ENCODE data around the gene MAB21L4. TPM values are rescaled to one million over a fixed set of nuclear protein-coding genes. Genes with fewer than 3 reads are reported as not detected.

Gene MAB21L4
- total and polyA plus RNA-seq, 2 of the 8 experiments (the other 6 are each of a cell fraction or from before 2014, with no cell fraction given), result 0.11 TPM; not detected in 1

DNA sequence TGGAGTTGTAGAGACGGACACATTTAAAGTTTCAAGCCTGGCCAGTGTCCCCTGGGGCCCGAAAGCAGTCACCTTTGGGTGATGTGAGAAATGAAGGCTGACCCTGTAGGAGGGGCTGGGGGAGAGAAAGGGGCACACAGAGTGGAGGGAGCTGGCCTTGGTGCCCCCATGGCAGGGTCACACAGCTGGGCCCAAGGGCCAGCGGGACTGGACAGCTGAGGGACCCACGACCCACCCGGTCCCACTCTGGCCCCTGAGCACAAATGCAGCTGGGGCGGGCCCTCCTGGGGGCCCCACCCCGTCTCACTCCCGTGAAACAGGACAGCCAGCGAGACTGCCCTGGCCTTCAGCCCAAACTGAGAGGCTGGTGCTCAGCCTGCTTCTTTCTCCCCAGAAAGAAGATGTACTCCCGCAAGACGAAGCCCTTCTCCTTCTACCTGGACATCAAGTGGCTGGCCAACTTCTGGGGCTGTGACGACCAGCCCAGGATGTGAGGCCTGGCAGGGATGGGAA lies 21.2 kb downstream of the MAB21L4 start (continued):
- TF ChIP-seq YY1 (IDR thresholded peaks at IDR 0.05; ENCODE audit: low read depth, low read length), result no peak
- no peak for TF ChIP-seq MAFK (IDR thresholded peaks at IDR 0.05; ENCODE audit: low read depth, low read length)
- no peak for TF ChIP-seq HDAC6 (IDR thresholded peaks at IDR 0.05; ENCODE audit: low read depth, low read length)
- no peak for TF ChIP-seq TEAD4 (IDR thresholded peaks at IDR 0.05; ENCODE audit: low read depth, low read length)
- TF ChIP-seq SAP30 (IDR thresholded peaks at IDR 0.05; ENCODE audit: insufficient read depth, insufficient replicate concordance, low read length), result no peak
- TF ChIP-seq CHD1 (IDR thresholded peaks at IDR 0.05; ENCODE audit: low read depth, low read length), result no peak

Data from H1 (cell line).